Iris pigment epithelial cell (primary cell): Measurements from ENCODE around the gene SMURF2.
"Not testable (repeated sequence)": the region's sequence is repeated elsewhere in the genome, so short reads cannot be mapped to it uniquely, and the experiment has no call there.

ENCODE experiments used
- DNase-seq: peaks from one replicate; pipeline ENCODE4 v3.0.0-alpha.2; 2011; ENCODE audit warnings: low read depth

Gene SMURF2

GRCh38 chr17:64596439-64596838, 65.7 kb downstream of the SMURF2 start:
- no peak for DNase-seq

GRCh38 chr17:64591944-64592343, 70.2 kb downstream of the SMURF2 start:
- no peak for DNase-seq

GRCh38 chr17:64585146-64585545, 77.0 kb downstream of the SMURF2 start:
- no peak for DNase-seq

- DNase-seq, result no peak
Observed at GRCh38 chr17:64583038-64583437, 79.1 kb downstream of the SMURF2 start.

DNA sequence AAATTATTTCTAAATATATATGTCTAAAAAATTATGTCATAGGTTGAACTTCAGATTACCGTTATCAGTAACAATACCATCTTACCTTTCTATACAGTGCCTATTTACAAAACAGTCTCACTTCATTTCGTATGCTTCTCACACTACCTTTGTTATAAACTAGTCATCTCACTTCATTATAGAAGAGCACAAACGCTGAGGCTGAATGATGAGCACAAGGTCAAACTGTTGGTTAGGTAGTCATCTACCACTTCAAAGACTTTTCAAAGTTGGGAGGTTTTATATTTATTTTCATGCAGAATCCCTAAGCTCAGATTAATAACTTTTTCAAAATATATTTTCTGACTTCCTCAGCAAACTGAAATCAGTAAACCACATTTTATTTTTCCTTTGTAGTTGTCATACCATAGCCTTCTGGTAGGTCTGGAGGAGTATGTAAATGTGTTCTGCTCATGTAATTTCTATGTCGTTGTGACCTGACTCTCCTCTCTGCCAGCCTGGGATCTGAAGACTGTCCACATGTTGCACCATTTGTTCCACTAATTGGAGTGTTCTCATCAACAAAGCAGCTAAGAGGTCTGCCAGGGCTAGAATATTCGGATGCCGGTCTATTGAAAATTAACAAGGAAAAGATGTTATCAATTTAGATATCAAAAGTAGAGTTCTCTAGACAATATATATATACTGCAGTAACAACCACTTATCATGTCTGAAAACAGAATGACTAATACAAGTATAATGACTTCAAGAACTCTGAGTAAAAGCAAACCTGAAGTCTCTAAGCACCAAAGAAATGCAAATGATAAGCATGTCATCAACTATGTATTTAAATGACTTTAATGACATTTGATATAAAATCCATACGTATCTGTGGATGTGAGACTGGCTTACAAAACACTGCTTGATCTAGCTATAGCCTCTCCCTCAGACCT, 81.5 kb downstream of the SMURF2 start:
- DNase-seq, result no peak

- no peak for DNase-seq
Observed at GRCh38 chr17:64579917-64580316, 82.2 kb downstream of the SMURF2 start.

GRCh38 chr17:64577025-64577424, 85.1 kb downstream of the SMURF2 start:
- not testable (repeated sequence) for DNase-seq

- DNase-seq, result no peak
Observed at GRCh38 chr17:64575431-64575830, 86.7 kb downstream of the SMURF2 start.

GRCh38 chr17:64574646-64575045, 87.5 kb downstream of the SMURF2 start:
- DNase-seq, result peak; percentile 24

- no peak for DNase-seq
Observed at GRCh38 chr17:64573214-64573613, 88.9 kb downstream of the SMURF2 start.

DNA sequence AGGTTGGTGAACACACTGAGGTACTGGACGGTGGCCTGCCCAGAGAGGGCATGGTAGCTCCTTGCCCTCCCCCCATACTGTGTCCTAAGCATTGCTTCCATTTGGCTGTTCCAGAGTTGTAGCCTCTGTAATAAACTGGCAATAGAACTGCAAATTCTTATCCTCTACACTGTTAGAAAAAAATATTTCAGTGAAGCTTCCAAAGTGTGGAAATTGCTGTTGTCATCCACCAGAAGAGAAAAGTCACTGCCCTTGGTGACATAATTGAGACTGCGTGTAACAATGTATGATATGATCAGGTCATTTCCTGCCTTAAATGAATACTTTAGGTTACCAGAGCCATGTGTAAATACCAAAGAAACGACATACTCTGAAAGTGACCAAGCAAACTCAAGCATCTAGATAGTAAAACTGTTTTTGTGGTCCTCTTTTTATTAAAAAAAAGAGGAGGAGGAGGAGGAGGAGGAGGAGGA, 89.4 kb downstream of the SMURF2 start:
- DNase-seq, result peak; percentile 47

- no peak for DNase-seq
Observed at GRCh38 chr17:64571746-64572145, 90.4 kb downstream of the SMURF2 start.

- no peak for DNase-seq
Observed at GRCh38 chr17:64565563-64565962, 96.5 kb downstream of the SMURF2 start.

DNA sequence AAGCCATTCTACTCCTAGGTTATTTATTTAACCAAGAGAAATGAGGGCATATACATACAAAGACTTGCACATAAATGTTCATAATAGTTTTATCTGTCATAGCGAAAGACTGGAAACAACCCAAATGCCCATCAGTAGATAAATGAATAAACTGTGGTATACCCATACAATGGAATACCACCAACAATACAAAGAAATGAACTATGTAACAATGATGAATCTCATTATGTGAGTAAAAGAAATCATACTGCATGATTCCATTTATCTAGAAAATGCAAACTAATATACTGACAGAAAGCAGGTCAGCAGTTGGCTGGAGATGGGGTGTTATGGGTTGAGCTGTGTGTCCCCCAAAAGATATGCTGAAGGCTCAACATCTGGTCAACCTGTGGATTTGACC, 98.0 kb downstream of the SMURF2 start:
- no peak for DNase-seq

DNA sequence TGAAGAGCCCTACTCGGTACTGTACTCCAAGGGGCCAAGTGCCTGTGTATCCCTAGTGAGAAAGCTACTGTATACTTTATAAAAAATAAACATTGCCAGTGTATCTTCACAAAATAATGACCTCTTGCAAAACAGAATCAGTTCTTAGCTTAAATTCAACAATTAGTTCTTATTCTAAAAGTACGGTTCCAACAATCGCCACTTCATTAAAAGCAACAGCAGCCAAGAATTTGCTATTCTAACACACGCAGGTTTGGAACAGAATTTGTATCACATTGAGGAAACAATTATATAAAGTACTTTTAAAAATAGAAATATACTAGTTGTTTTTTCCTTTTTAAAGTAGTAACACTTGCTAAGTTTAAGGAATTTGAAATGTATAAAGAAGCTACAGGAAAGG, 106.8 kb downstream of the SMURF2 start:
- DNase-seq, result no peak

DNA sequence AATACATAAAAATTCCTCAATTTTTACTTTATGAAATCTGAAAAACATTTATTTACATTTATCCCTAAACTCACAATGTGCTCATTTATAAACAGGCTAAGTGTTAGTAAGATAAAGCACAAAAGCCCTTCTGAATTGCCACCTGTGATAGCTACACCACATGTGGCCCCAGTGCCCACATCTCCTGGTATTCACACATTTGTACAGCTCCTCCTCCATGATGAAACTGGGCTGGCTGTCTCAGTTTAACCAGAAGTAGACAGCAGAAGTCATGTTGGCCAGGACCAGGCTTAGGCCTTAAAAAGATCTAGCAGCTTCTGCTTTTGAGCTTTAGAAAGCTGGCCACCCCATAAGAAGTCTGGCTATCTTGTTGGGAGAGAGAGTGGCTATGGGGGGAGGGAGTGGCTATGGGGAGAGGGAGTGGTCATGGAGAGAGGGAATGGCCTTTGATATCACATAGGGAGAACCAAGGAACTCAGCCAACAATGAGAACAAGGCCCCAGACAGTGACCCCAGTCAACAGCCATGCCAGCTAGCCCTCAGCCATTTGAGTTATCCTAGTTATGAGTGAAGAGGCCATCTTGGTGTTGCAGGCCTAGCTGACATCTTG, 108.0 kb downstream of the SMURF2 start:
- DNase-seq, result no peak

- DNase-seq, result no peak
Observed at GRCh38 chr17:64551461-64551860, 110.6 kb downstream of the SMURF2 start.

DNA sequence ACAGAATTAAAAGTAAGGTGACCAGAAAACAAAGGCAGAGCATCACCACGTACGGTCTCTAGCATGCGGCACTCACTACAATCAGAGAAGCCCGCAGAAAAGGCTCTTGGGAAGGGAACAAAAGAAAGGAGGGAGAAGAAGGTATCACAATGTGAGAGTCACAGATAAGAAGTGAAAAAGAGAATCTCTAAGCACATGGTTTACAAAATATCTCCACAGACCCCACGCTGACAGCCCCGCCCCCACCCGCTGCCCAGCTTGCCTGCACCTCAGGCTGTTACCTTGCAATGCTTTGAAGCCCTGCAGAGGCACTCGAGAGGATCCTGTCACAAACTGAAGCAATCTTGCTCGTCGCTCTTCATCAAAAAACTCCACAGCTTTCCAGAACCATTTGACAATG, 114.8 kb downstream of the SMURF2 start:
- DNase-seq, result no peak

- no peak for DNase-seq
Observed at GRCh38 chr17:64546716-64547115, 115.4 kb downstream of the SMURF2 start.

DNA sequence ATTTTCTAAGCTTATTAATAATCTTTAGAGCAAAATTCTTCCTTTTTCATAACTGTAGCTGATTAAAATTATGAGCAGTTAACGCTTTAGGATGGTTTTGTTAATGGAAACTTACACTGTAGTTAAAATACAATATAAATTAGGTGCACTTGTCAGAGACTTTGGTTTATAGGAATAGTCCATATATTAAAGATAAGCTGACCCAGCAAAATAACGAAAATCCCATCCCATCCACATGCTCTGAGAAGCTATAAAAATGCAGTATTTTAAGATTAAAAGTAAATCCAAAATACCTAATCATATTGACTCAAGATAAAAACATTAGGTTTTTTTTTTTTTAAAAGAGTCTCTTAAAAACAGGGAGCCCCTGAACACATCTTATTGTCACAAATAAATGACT, 117.4 kb downstream of the SMURF2 start:
- DNase-seq, result no peak

DNA sequence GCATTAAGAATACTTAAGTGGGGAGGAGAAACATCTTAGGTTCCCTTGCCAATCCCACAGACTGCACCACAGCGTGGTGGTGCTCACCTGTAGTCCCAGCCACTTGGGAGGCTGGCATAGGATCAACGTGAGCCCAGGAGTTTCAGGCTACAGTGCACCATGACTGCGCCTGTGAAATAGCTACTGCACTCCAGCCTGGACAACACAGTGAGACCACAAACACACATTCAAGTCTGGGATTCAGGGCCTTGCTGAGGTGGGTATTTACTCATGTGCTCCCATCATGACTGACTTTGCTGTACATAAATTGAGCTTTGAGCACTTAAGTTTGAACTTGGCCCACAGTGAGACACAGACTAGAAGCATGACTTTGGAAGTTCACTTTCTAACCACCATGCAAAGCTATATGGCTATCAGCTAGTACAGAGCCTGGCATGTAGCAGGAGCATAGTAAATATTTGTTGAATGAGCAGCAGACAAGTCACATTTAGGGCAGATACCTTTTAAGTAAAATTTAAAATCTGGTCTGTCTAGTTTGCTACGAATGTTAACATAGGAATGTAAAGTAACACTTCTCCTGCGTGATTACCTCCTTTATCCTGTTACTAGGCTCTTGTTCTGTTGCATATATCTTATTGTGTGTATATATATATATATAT, 121.9 kb downstream of the SMURF2 start:
- DNase-seq, result no peak

DNA sequence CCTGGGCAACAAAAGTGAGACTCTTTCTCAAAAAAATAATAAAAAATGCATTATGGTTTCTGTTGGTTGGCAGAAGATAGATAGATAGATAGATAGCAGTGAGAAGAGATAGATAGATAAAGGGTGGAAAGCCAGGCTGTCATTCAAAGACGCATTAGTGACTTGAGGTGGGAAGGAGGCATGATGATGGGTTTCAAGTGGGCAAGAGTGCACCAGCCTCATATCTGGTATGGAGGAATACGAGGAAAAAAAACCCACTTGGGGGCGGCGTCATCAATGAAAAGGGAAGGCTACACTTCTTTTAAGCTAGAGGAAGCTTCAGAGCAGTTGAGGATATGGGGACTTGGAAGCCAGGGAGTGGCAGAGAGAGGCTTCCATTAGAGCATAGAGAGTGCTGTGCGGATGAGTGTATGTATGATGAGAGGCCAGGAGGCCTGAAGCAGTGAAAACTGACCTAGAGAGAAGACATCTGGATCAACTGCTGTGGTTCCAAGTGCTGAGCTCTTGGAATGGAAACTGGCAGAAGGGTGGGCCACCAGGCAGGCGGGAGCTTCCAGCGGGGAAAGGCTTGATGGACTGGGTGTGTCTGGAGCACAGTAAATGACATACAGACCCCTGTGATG, 123.5 kb downstream of the SMURF2 start:
- no peak for DNase-seq
